Esophagus muscularis mucosa (tissue), 4 donors: ENCODE results near the gene OLFML2B. TPM values are rescaled to one million over a fixed set of nuclear protein-coding genes. Genes with fewer than 3 reads are reported as not detected.

Experiments
- DNase-seq: peaks from one replicate; pipeline ENCODE4 v3.0.0-alpha.2; 2017; ENCODE audit errors: extremely low spot score
- H3K27ac ChIP-seq, 4 donors: fragments of 200-600 bp; sonication (generic); replicated peaks in 1 of 4; 1 replicate in 3 of 4; 2 replicates in 1 of 4; pipeline ENCODE4 v1.5.1; 2016 to 2019; ENCODE audit warnings: mild to moderate bottlenecking in 1 of 4
- H3K27me3 ChIP-seq, 4 donors: fragments of 200-600 bp; sonication (generic); one replicate each; pipeline versions ENCODE4 v1.5.1 to v1.6.0; 2016 to 2019
- H3K36me3 ChIP-seq, 4 donors: fragments of 200-600 bp; sonication (generic); one replicate each; pipeline ENCODE4 v1.5.1; 2016 to 2019
- H3K4me1 ChIP-seq, 4 donors: fragments of 200-600 bp; sonication (generic); one replicate each; pipeline ENCODE4 v1.5.1; 2016 to 2019
- H3K4me3 ChIP-seq, 4 donors: fragments of 200-600 bp; sonication (generic); 1 replicate in 2 of 4; 2 replicates in 2 of 4; pipeline ENCODE4 v1.5.1; 2016 to 2019; ENCODE audit warnings: mild to moderate bottlenecking in 4 of 4, moderate library complexity in 1 of 4
- H3K9me3 ChIP-seq, 4 donors: fragments of 200-600 bp; sonication (generic); 1 replicate in 3 of 4; 2 replicates in 1 of 4; pipeline ENCODE4 v1.5.1; 2016 to 2019
- CTCF ChIP-seq, 3 experiments: fragments of 200-600 bp in 2 of 3; fragments of 450-650 bp in 1 of 3; sonication (generic) in 2 of 3; IDR thresholded peaks; one replicate each; pipeline ENCODE4 v1.5.1; 2017 to 2019; ENCODE audit warnings: antibody characterized with exemption in 3 of 3, mild to moderate bottlenecking in 2 of 3, moderate library complexity in 1 of 3
- EP300 ChIP-seq: sonication (generic); formaldehyde crosslinking; IDR thresholded peaks from one replicate; pipeline ENCODE4 v1.6.1; 2017; ENCODE audit warnings: antibody characterized with exemption
- POLR2A ChIP-seq: fragments of 450-650 bp; IDR thresholded peaks from one replicate; pipeline ENCODE4 v1.6.1; 2017; ENCODE audit warnings: antibody characterized with exemption, moderate library complexity, mild to moderate bottlenecking, low read depth
- POLR2AphosphoS5 ChIP-seq, 2 donors: sonication (generic); formaldehyde crosslinking; IDR thresholded peaks; one replicate each; pipeline ENCODE4 v1.6.1; 2017; ENCODE audit warnings: antibody characterized with exemption in 2 of 2
- whole genome bisulfite sequencing: methylation state at CpG from one replicate; pipeline ENCODE4 v1.1.5; 2018; 5-methylcytosine and 5-hydroxymethylcytosine counted together
- intact Hi-C: fragments of 100-400 bp; cut with DNase I; formaldehyde crosslinking; loops from one replicate; pipeline ENCODE4 v1.15.1; 2023
- total RNA-seq, 4 donors: library from RNA; depleted of rRNA; stranded (reverse); fragments of >200 nt; gene quantifications; one replicate each; pipeline versions ENCODE4 v1.1.0 to v1.2.1, GENCODE V29; 2016

The OLFML2B gene
- 1 to 10 TPM; 1.2 to 6.7 (median 5.9) TPM for total RNA-seq

- peak in 1 of 2 donors; percentile 25 for TF ChIP-seq POLR2AphosphoS5 (IDR thresholded peaks at IDR 0.05)
- no peak for TF ChIP-seq EP300
- peak in 1 of 3 experiments; percentile 23 for TF ChIP-seq CTCF (IDR thresholded peaks at IDR 0.05)
- no peak for DNase-seq
- no peaks in the 10 kb centered on the region for H3K36me3 ChIP-seq
- H3K27me3 ChIP-seq = peaks cover 0 to 35% (median 0%) of the 10 kb centered on the region in 4 donors
- intact Hi-C loops = loop anchor here (5.0 kb wide), 1 partner anchor 232 kb away; no protein-coding TSS in a partner anchor
- H3K9me3 ChIP-seq = no peaks in the 10 kb centered on the region
- peaks cover 21 to 38% (median 25%) of the 10 kb centered on the region in 4 donors for H3K4me1 ChIP-seq
- WGBS = under 1% methylated on average over 35 of the region's 85 CpGs
- H3K4me3 ChIP-seq = peak within 1 kb of the TSS; percentile 58 to 69 (median 64)
- peak within 1 kb of the TSS; percentile 32 to 64 (median 47) for H3K27ac ChIP-seq
Observed at GRCh38 chr1:162023547-162024501, at the start of gene OLFML2B. Gene OLFML2B (minus strand): TSS chr1:162023869. CDS start chr1:162023430, 439 bp downstream.

- H3K27me3 ChIP-seq = peaks cover 0 to 21% (median 0%) of the 10 kb centered on the region in 4 donors
- H3K4me1 ChIP-seq = peaks cover 17 to 27% (median 24%) of the 10 kb centered on the region in 4 donors
- H3K27ac ChIP-seq = no peak overlapping the region
- H3K9me3 ChIP-seq = no peaks in the 10 kb centered on the region
- intact Hi-C loops = no loop called here
- TF ChIP-seq CTCF (IDR thresholded peaks at IDR 0.05) (no peak), EP300 (no peak)
- 60% methylated on average over 3 of the region's 3 CpGs for WGBS
- no peak overlapping the region for H3K4me3 ChIP-seq
- DNase-seq = peak; percentile 81
- H3K36me3 ChIP-seq = no peaks in the 10 kb centered on the region
Observed at GRCh38 chr1:162072740-162073139, 49.1 kb upstream of the OLFML2B start.

- peaks cover 0 to 27% (median 0%) of the 10 kb centered on the region in 4 donors for H3K27me3 ChIP-seq
- peak overlapping the region; percentile 73 to 93 (median 85) for H3K4me3 ChIP-seq
- no peak for TF ChIP-seq EP300
- TF ChIP-seq POLR2AphosphoS5 (IDR thresholded peaks at IDR 0.05) = no peak
- TF ChIP-seq POLR2A = no peak
- no peak for TF ChIP-seq CTCF (IDR thresholded peaks at IDR 0.05)
- H3K27ac ChIP-seq = no peak overlapping the region
- intact Hi-C loops = no loop called here
- H3K4me1 ChIP-seq = peaks cover 21 to 27% (median 24%) of the 10 kb centered on the region in 4 donors
- WGBS = 47% methylated on average over 7 of the region's 7 CpGs
- no peaks in the 10 kb centered on the region for H3K36me3 ChIP-seq
- no peak for DNase-seq
- no peaks in the 10 kb centered on the region for H3K9me3 ChIP-seq
Observed at GRCh38 chr1:162070825-162071224, 47.2 kb upstream of the OLFML2B start.

GRCh38 chr1:162070094-162070748, 46.6 kb upstream of the OLFML2B start:
- Histone ChIP-seq H3K36me3 (no peaks in the 10 kb centered on the region), H3K9me3 (no peaks in the 10 kb centered on the region), H3K27ac (peak overlapping the region; percentile 49 to 71 (median 62)), H3K27me3 (peaks cover 0 to 31% (median 0%) of the 10 kb centered on the region in 4 donors), H3K4me3 (peak overlapping the region; percentile 73 to 93 (median 85)), H3K4me1 (peaks cover 21 to 27% (median 24%) of the 10 kb centered on the region in 4 donors)
- intact Hi-C loops = no loop called here
- DNase-seq = peak; percentile 88
- TF ChIP-seq EP300 (no peak), POLR2A (no peak), CTCF (IDR thresholded peaks at IDR 0.05) (no peak), POLR2AphosphoS5 (IDR thresholded peaks at IDR 0.05) (no peak)
- 5% methylated on average over 22 of the region's 29 CpGs for WGBS
